Stimulated activated CD8-positive, alpha-beta memory T cell treated with anti-CD3 and anti-CD28 coated beads, Interleukin-15, amount 100 ng/mL, for 1 hour (primary cell): Measurements from ENCODE around the gene GPR148.

Experiments
- DNase-seq: peaks from one replicate; pipeline ENCODE4 v3.0.0-alpha.2; 2020; ENCODE audit warnings: low read depth

Gene GPR148

DNA sequence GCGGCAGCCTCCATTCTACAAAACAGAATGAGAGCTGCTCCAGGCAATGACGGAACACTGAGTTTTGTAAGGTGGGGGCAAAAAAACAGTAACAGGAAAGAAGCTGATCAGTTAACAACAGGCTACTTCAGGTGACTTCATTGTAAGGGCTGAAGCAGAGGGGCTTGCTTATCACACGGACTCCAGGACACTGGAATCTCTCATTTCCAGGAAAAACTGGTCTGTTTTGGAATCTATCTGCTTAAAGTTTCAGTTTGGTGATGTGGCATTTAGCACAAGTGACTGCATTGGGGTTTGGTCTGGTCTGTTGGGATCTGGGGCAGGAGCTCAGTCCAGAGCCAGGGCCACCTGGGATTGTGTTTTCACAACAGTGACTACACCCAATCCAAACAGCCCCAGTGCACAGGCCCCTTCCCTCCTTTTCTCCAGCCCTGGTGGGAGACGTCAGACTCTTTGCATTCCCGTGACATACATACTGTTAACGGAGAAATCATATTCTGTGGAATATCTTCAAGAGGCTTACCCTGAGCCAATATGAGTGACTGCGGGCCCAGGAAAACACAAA, 40.6 kb downstream of the GPR148 start:
- no peak for DNase-seq

DNA sequence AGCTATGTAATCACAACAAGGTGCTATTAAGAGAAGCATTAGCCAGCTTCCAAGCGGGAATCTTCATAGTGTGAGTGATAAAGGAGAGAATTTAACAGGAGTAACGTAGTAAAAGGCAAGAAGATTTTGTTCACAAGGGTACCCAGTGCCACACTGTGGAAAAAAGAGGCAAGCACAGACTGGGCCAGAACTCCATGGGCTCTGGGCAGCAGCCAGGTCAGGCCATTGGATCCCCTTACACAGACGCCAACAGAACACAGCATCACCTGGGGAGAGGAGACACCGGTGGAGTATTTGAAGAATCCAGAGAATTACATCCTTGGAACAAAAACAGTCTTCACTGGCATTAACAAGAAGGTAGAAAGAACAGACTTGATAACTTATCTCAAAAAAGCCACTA, 47.7 kb downstream of the GPR148 start:
- no peak for DNase-seq

DNA sequence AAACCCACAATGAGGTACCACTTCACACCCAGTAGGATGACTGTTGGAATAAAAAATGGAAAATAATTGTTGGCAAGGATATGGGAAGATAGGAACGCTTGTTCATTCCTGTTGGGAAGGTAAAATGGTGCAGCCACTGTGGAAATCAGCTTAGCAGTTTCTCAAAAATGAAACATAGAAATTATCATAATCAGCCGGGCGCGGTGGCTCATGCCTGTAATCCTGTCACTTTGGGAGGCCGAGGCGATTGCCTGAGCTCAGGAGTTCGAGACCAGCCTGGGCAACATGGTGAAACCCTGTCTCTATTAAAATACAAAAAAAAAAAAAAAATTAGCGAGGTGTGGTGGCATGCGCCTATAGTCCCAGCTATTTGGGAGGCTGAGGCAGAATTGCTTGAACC, 49.9 kb downstream of the GPR148 start:
- no peak for DNase-seq
